ENCODE results near the gene CYP3A7. TPM values are rescaled to one million over a fixed set of nuclear protein-coding genes. Genes with fewer than 3 reads are reported as not detected.
"Not testable (repeated sequence)": the region's sequence is repeated elsewhere in the genome, so short reads cannot be mapped to it uniquely, and the experiment has no call there.

Gene CYP3A7
- total and polyA plus RNA-seq, 5 donors from 2014 or later = not detected

DNA sequence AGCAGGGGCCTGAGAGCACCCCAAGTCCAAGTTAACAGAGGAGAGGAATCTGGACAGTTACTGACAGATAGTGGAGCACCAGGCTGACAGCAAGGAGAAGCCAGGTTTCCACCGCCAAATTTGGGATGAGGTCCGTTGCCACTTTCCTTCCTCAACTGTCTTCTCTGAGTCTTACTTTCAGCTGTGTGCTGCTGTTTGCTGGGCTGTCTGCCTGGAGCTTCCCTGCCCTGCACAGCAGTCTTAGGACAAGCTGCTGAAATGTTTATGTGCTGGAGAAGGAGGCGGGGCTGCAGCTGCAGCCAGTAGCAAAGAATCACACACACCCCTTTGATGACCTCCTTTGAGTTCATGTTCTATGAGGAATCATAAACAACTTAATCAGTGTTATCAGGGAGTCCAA, 17.4 kb upstream of the CYP3A7 start:
- Mint-ChIP-seq H3K27ac (no peak overlapping the region), H3K4me3 (no peak overlapping the region), H3K4me1 (no peaks in the 10 kb centered on the region), H3K36me3 (peaks cover 4% of the 10 kb centered on the region), H3K9me3 (peaks cover 0 to 2% (median 0%) of the 10 kb centered on the region in 7 donors), H3K27me3 (peaks cover 30% of the 10 kb centered on the region)
- no peaks in the 10 kb centered on the region for H3K27me3 ChIP-seq (ENCODE audit: control insufficient read depth, insufficient read depth, low read length)
- no peaks in the 10 kb centered on the region for H3K36me3 ChIP-seq (ENCODE audit: control insufficient read depth, insufficient read depth, low read length)
- H3K9me3 ChIP-seq (ENCODE audit: control insufficient read depth in 2 of 2, low read length in 2 of 2) = no peaks in the 10 kb centered on the region
- no peak overlapping the region for H3K27ac ChIP-seq (ENCODE audit: insufficient read depth, low read length, poor library complexity, severe bottlenecking)
- H3K4me3 ChIP-seq (ENCODE audit: low read depth, low read length) = no peak overlapping the region
- ATAC-seq (ENCODE audit: low read depth in 2 of 2) (no peak), DNase-seq (no peak)
- no peaks in the 10 kb centered on the region for H3K4me1 ChIP-seq (ENCODE audit: control insufficient read depth, insufficient read depth, low read length, poor library complexity, severe bottlenecking)

DNA sequence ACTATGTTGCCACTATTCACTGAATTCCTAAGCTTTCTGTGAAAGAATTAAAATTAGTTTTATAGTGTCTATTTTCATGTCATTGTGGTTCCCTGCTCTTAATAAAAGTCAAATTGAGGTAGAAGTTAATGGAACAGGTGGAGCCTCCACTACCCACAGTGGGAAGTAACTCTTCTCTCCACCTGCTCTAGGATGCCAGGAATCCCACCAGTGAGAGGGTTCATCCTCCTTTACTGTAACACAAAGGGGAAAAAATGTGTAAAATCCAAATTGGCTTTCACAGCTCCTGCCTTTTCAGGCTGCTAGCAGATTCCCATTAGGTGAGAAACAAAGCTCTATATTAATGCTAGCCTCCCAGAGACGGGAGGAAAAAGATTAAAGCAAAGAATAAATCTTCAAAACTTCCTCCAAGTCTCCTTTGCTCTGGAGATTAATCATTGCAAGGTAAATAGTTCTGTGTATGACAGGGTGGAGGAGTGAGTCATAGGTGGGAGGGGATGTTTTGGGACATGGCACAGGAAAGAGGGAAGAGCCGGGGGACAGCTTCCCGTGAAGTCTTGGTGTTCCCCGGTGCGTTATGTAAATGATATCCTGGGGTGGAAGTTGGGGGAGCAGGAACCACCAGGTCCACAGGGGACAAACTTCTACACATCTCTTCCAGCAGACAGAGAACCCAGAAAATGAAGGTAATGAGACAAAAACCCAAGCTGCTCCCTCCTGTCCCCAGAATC, 16.5 kb upstream of the CYP3A7 start:
- not testable (repeated sequence) for H3K9me3 Mint-ChIP-seq; ATAC-seq (ENCODE audit: low read depth in 2 of 2); H3K27me3 ChIP-seq (ENCODE audit: control insufficient read depth, insufficient read depth, low read length); H3K4me1 Mint-ChIP-seq; H3K36me3 ChIP-seq (ENCODE audit: control insufficient read depth, insufficient read depth, low read length); H3K4me1 ChIP-seq (ENCODE audit: control insufficient read depth, insufficient read depth, low read length, poor library complexity, severe bottlenecking); H3K4me3 ChIP-seq (ENCODE audit: low read depth, low read length); DNase-seq; H3K36me3 Mint-ChIP-seq; H3K9me3 ChIP-seq (ENCODE audit: control insufficient read depth in 2 of 2, low read length in 2 of 2); H3K27ac Mint-ChIP-seq; H3K4me3 Mint-ChIP-seq; H3K27ac ChIP-seq (ENCODE audit: insufficient read depth, low read length, poor library complexity, severe bottlenecking)
- H3K27me3 Mint-ChIP-seq = peaks cover 26% of the 10 kb centered on the region

DNA sequence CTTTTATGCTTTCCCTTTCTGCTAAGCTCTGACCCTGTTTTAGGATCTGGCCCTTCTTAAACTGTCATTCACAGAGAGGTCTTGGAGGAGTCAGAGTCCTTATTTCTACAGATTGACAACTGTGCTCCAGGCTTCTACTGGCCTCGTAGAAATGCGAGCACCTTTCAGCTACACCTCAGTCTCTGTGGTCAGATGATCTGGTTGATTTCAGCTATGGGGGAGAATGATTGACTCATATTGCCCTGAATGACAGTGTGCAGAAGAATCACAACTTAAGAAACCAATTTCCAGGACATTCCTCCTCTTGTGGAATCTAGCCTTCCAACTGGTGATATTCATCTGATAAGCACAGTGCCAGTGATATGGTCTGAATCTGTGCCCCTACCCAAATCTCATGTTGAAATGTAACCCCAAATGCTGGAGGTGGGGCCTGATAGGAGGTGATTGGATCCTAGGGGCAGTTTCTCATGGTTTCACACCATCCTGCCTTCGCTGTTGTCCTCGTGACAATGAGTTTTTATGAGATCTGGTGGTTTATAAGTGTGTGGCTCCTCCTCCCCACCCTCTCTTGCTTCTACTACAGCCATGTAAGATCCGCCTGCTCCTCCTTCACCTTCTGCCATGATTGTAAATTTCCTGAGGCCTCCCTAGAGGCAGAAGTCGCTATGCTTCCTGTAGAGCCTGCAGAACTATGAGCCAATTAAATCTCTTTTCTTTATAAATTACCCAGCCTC, 14.0 kb upstream of the CYP3A7 start:
- H3K27me3 ChIP-seq (ENCODE audit: control insufficient read depth, insufficient read depth, low read length) = no peaks in the 10 kb centered on the region
- no peaks in the 10 kb centered on the region for H3K4me1 ChIP-seq (ENCODE audit: control insufficient read depth, insufficient read depth, low read length, poor library complexity, severe bottlenecking)
- no peak overlapping the region for H3K4me3 ChIP-seq (ENCODE audit: low read depth, low read length)
- Mint-ChIP-seq H3K9me3 (peaks cover 0 to 8% (median 0%) of the 10 kb centered on the region in 7 donors), H3K4me1 (no peaks in the 10 kb centered on the region), H3K36me3 (no peaks in the 10 kb centered on the region), H3K27ac (no peak overlapping the region), H3K4me3 (no peak overlapping the region), H3K27me3 (peaks cover 21% of the 10 kb centered on the region)
- no peaks in the 10 kb centered on the region for H3K9me3 ChIP-seq (ENCODE audit: control insufficient read depth in 2 of 2, low read length in 2 of 2)
- no peak for ATAC-seq (ENCODE audit: low read depth in 2 of 2)
- H3K36me3 ChIP-seq (ENCODE audit: control insufficient read depth, insufficient read depth, low read length) = no peaks in the 10 kb centered on the region
- no peak for DNase-seq
- no peak overlapping the region for H3K27ac ChIP-seq (ENCODE audit: insufficient read depth, low read length, poor library complexity, severe bottlenecking)

DNA sequence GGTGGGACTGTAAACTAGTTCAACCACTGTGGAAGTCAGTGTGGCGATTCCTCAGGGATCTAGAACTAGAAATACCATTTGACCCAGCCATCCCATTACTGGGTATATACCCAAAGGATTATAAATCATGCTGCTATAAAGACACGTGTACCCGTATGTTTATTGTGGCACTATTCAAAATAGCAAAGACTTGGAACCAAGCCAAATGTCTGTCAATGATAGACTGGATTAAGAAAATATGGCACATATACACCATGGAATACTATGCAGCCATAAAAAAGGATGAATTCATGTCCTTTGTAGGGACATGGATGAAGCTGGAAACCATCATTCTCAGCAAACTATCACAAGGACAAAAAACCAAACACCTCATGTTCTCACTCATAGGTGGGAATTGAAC, 11.9 kb upstream of the CYP3A7 start:
- H3K4me1 Mint-ChIP-seq; H3K27ac ChIP-seq (ENCODE audit: insufficient read depth, low read length, poor library complexity, severe bottlenecking); H3K27me3 ChIP-seq (ENCODE audit: control insufficient read depth, insufficient read depth, low read length); H3K4me3 ChIP-seq (ENCODE audit: low read depth, low read length); H3K36me3 Mint-ChIP-seq; DNase-seq; H3K27ac Mint-ChIP-seq; H3K9me3 ChIP-seq (ENCODE audit: control insufficient read depth in 2 of 2, low read length in 2 of 2); H3K27me3 Mint-ChIP-seq; H3K36me3 ChIP-seq (ENCODE audit: control insufficient read depth, insufficient read depth, low read length); H3K4me1 ChIP-seq (ENCODE audit: control insufficient read depth, insufficient read depth, low read length, poor library complexity, severe bottlenecking); ATAC-seq (ENCODE audit: low read depth in 2 of 2); H3K4me3 Mint-ChIP-seq: not testable (repeated sequence)
- peaks cover 0 to 11% (median 0%) of the 10 kb centered on the region in 7 donors for H3K9me3 Mint-ChIP-seq

DNA sequence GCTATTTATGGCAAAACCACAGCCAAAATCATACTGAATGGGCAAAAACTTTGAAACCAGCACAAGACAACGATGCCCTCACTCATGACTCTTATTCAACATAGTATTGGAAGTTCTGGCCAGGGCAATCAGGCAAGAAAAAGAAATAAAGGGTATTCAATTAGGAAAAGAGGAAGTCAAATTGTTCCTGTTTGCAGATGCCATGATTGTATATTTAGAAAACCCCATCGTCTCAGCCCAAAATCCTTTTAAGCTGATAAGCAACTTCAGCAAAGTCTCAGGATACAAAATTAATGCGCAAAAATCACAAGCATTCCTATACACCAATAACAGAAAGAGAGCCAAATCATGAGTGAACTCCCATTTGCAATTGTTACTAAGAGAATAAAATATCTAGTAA, 10.4 kb upstream of the CYP3A7 start:
- H3K27me3 Mint-ChIP-seq; H3K9me3 ChIP-seq (ENCODE audit: control insufficient read depth in 2 of 2, low read length in 2 of 2); H3K27ac ChIP-seq (ENCODE audit: insufficient read depth, low read length, poor library complexity, severe bottlenecking); H3K27ac Mint-ChIP-seq; H3K4me3 Mint-ChIP-seq; H3K36me3 ChIP-seq (ENCODE audit: control insufficient read depth, insufficient read depth, low read length); H3K27me3 ChIP-seq (ENCODE audit: control insufficient read depth, insufficient read depth, low read length); H3K4me1 Mint-ChIP-seq; H3K36me3 Mint-ChIP-seq; H3K4me3 ChIP-seq (ENCODE audit: low read depth, low read length); DNase-seq; ATAC-seq (ENCODE audit: low read depth in 2 of 2); H3K4me1 ChIP-seq (ENCODE audit: control insufficient read depth, insufficient read depth, low read length, poor library complexity, severe bottlenecking): not testable (repeated sequence)
- H3K9me3 Mint-ChIP-seq = peaks cover 0 to 11% (median 0%) of the 10 kb centered on the region in 7 donors

DNA sequence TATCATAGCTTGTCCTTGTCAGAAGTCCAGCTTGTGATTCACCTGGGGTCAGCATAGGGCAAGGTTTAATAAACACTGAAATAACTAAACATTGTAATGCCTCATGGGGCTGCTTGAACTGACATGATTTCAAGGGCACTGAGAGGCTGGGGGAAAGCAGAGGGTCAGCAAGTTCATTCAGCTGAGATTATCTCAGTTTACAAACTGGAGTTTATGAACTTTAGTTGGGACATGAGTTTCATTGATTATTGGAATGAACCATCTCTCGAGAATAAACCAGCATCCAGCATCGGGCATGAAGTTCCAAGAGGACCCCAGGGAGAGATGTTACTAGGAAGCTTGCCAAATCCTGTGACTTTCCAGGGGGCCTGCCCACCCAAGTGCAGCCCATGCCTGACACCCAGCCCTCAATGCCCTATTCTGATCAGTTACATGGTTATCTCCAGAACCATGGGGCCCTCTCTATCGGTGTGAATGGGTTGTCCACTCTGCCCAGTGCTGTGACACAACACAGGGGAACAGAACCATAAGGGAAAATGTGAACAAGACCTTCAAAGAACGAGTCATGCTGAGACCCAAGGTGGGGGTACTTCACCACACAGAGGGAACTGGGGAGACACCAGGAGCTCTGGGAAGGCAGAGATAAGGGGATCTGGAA, 7.9 kb upstream of the CYP3A7 start:
- H3K4me1 Mint-ChIP-seq = no peaks in the 10 kb centered on the region
- Histone ChIP-seq H3K9me3 (ENCODE audit: control insufficient read depth in 2 of 2, low read length in 2 of 2) (no peaks in the 10 kb centered on the region), H3K27ac (ENCODE audit: insufficient read depth, low read length, poor library complexity, severe bottlenecking) (no peak overlapping the region), H3K4me3 (ENCODE audit: low read depth, low read length) (no peak overlapping the region), H3K4me1 (ENCODE audit: control insufficient read depth, insufficient read depth, low read length, poor library complexity, severe bottlenecking) (no peaks in the 10 kb centered on the region), H3K36me3 (ENCODE audit: control insufficient read depth, insufficient read depth, low read length) (no peaks in the 10 kb centered on the region), H3K27me3 (ENCODE audit: control insufficient read depth, insufficient read depth, low read length) (no peaks in the 10 kb centered on the region)
- H3K4me3 Mint-ChIP-seq = no peak overlapping the region
- H3K9me3 Mint-ChIP-seq = peaks cover 0 to 11% (median 0%) of the 10 kb centered on the region in 7 donors
- peaks cover 4% of the 10 kb centered on the region for H3K27me3 Mint-ChIP-seq
- DNase-seq (no peak), ATAC-seq (ENCODE audit: low read depth in 2 of 2) (no peak)
- peaks cover 22% of the 10 kb centered on the region for H3K36me3 Mint-ChIP-seq
- no peak overlapping the region for H3K27ac Mint-ChIP-seq

DNA sequence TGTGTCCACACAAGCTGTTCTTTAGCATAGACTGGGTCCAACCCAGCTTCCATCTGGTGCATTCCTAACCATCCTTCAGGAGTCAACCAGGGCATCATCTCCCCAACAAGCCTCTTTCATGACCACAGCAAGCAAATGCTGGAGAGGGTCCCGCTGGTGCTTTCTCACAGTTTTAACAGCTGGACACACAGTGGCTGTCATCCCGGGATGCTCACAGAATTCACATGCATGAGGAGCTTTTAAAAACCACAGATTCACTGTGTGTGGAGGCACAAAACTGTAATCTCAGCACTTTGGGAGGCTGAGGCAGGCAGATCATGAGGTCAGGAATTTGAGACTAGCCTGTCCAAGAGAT, 6.4 kb upstream of the CYP3A7 start:
- Mint-ChIP-seq H3K27me3 (peaks cover 4% of the 10 kb centered on the region), H3K4me1 (no peaks in the 10 kb centered on the region), H3K27ac (peak overlapping the region in 1 of 3 donors; percentile 66), H3K9me3 (peaks cover 0 to 9% (median 0%) of the 10 kb centered on the region in 7 donors), H3K4me3 (no peak overlapping the region), H3K36me3 (peaks cover 26% of the 10 kb centered on the region)
- Histone ChIP-seq H3K27me3 (ENCODE audit: control insufficient read depth, insufficient read depth, low read length) (no peaks in the 10 kb centered on the region), H3K27ac (ENCODE audit: insufficient read depth, low read length, poor library complexity, severe bottlenecking) (no peak overlapping the region), H3K4me1 (ENCODE audit: control insufficient read depth, insufficient read depth, low read length, poor library complexity, severe bottlenecking) (no peaks in the 10 kb centered on the region), H3K4me3 (ENCODE audit: low read depth, low read length) (no peak overlapping the region), H3K9me3 (ENCODE audit: control insufficient read depth in 2 of 2, low read length in 2 of 2) (no peaks in the 10 kb centered on the region), H3K36me3 (ENCODE audit: control insufficient read depth, insufficient read depth, low read length) (no peaks in the 10 kb centered on the region)
- ATAC-seq (ENCODE audit: low read depth in 2 of 2) (no peak), DNase-seq (no peak)
